Lung microvascular endothelial cell (primary cell): ENCODE results near the gene PTPRCAP. TPM values are rescaled to one million over a fixed set of nuclear protein-coding genes. Genes with fewer than 3 reads are reported as not detected.

Source experiments
- DNase-seq, 2 donors: peaks; one replicate each; pipeline versions ENCODE4 v3.0.0 to v3.0.0-alpha.2; 2010; ENCODE audit warnings: low read depth in 2 of 2
- total RNA-seq: library from RNA; depleted of rRNA; stranded (reverse); fragments of >200 nt; gene quantifications from 2 replicates; pipeline ENCODE4 v1.2.1, GENCODE V29; 2014

The PTPRCAP gene
- total RNA-seq, 1 donor from 2014 or later = 0.20 TPM

GRCh38 chr11:67441731-67442351, 4.4 kb upstream of the PTPRCAP start:
- DNase-seq = no peak

GRCh38 chr11:67441098-67441563, 3.6 kb upstream of the PTPRCAP start:
- DNase-seq = no peak

- no peak for DNase-seq
These were observed 3.0 kb upstream of the PTPRCAP start for GRCh38 chr11:67440229-67441097.

GRCh38 chr11:67439321-67440228, 2.1 kb upstream of the PTPRCAP start:
- peak; percentile 34 for DNase-seq

- no peak for DNase-seq
These were observed 848 bp upstream of the PTPRCAP start for GRCh38 chr11:67438158-67438902.

- no peak for DNase-seq
These were observed 301 bp upstream of the PTPRCAP start for GRCh38 chr11:67437809-67438157.

GRCh38 chr11:67436459-67437081, 912 bp downstream of the PTPRCAP start:
- DNase-seq = no peak

GRCh38 chr11:67435727-67436458, 1.6 kb downstream of the PTPRCAP start:
- DNase-seq = no peak

GRCh38 chr11:67435031-67435726, 2.3 kb downstream of the PTPRCAP start:
- no peak for DNase-seq

GRCh38 chr11:67434395-67434881, 3.0 kb downstream of the PTPRCAP start:
- DNase-seq = no peak

GRCh38 chr11:67433536-67434394, 3.7 kb downstream of the PTPRCAP start:
- no peak for DNase-seq

- DNase-seq = no peak
These were observed 4.7 kb downstream of the PTPRCAP start for GRCh38 chr11:67432655-67433349.

- DNase-seq = no peak
These were observed 5.9 kb downstream of the PTPRCAP start for GRCh38 chr11:67431346-67432249.

GRCh38 chr11:67429722-67430121, 7.8 kb downstream of the PTPRCAP start:
- DNase-seq = no peak

- no peak for DNase-seq
These were observed 8.3 kb downstream of the PTPRCAP start for GRCh38 chr11:67429038-67429668.
